MM.1S (cell line): ENCODE results near the gene CIITA.

ENCODE experiments used
- EZH2 ChIP-seq: fragments of 300-600 bp; sonication (generic); optimal IDR thresholded peaks from 2 replicates; pipeline ENCODE3; 2017; ENCODE audit warnings: low read depth, mild to moderate bottlenecking, antibody characterized with exemption, low read length, mixed read lengths
- TF ChIP-seq, protein P1 (sequence below): fragments of 300-600 bp; sonication (generic); IDR thresholded peaks from 2 replicates; pipeline ENCODE4 v1.5.1; 2016; ENCODE audit warnings: antibody characterized with exemption, low read length, mixed read lengths

DNA sequence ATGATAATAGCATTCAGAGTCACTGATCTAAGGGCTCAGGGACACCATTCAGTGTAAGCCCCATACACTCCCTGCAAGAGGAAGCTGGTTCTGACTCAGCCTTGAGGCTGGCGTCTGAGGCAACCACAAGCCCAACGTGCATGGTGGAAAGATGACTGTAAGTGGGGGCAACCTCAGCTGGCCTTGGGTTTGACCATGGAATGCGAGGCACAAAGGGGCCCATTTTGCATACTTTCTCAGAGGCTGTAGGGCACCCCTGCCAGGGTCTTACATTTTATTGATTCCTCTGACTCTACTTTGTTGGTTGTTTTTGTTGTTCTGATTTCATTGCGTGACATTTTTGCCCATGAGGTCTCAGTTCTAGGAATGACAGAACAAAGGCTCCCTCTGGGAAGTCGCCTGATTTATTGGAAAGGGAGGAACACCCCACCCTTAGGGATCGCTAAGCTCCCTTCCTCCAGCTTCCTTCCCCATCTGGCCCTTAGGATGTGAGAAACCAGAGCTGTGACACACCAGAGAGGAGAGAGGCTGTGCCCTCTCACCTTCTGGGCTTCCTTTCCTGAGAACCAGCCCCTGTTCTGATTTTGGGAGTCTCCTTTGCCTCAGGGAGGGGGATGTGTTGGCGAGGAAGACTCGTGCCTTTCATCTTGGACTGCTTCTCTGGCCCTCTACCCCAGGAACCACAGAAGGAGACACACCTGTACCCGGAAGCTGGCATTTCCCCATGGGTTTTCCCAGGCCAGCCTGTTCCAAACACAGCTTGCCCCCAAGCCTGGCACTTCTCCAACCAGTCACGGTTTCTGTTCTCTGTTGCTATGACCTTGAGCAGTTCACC lies 5.6 kb upstream of the CIITA start:
- TF ChIP-seq, protein P1, sequence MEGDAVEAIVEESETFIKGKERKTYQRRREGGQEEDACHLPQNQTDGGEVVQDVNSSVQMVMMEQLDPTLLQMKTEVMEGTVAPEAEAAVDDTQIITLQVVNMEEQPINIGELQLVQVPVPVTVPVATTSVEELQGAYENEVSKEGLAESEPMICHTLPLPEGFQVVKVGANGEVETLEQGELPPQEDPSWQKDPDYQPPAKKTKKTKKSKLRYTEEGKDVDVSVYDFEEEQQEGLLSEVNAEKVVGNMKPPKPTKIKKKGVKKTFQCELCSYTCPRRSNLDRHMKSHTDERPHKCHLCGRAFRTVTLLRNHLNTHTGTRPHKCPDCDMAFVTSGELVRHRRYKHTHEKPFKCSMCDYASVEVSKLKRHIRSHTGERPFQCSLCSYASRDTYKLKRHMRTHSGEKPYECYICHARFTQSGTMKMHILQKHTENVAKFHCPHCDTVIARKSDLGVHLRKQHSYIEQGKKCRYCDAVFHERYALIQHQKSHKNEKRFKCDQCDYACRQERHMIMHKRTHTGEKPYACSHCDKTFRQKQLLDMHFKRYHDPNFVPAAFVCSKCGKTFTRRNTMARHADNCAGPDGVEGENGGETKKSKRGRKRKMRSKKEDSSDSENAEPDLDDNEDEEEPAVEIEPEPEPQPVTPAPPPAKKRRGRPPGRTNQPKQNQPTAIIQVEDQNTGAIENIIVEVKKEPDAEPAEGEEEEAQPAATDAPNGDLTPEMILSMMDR: no peak
- TF ChIP-seq EZH2: no peak
